ENCODE results near the gene P2RX6.
A peak's percentile ranks its signal among the peaks of the same experiment; 100 is the strongest.

DNA sequence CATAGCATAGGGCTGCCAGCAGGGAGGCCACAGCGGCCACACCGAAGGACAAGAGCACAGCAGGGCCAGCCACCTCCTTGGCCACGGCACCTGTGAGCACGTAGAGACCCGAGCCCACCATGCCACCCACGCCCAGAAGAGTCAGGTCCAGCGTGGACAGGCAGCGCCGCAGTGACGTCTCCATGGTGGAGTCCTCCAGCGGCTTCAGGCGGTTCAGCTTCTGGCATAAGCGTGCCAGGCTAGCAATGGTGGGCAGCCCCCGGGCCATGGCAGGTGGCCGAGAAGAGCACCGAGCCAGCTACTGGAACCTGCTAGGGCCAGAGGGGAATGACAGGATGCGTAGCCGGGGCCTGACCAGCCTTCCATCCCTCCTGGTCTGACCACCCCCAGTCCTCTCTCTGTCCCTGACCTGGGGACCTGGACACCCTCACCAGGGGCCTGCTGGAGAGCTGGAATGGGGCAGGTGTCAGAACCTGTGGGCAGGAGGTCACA is 16.6 kb downstream of the P2RX6 start:
- TF ChIP-seq ZFX (CRISPR knock-in tag; IDR thresholded peaks at IDR 0.05) (no peak), CTCF (IDR thresholded peaks at IDR 0.05 in 2 of 3, conservative IDR thresholded peaks at IDR 0.05 in 1 of 3; ENCODE audit: insufficient read depth in 2 of 3, low read depth in 1 of 3, low read length in 3 of 3) (no peak), NR2C2 (CRISPR knock-in tag; IDR thresholded peaks at IDR 0.05) (no peak), NR2C2 (tag; IDR thresholded peaks at IDR 0.05) (no peak), EZH2 (IDR thresholded peaks at IDR 0.05; ENCODE audit: borderline replicate concordance, low read depth, low read length) (no peak), SNIP1 (IDR thresholded peaks at IDR 0.05; ENCODE audit: low read depth) (no peak), JUN (IDR thresholded peaks at IDR 0.05; ENCODE audit: borderline replicate concordance, low read depth, low read length) (no peak), JUN (CRISPR knock-in tag; IDR thresholded peaks at IDR 0.05; ENCODE audit: borderline replicate concordance) (no peak), SIN3B (IDR thresholded peaks at IDR 0.05; ENCODE audit: low read depth) (no peak), POLR2A (conservative IDR thresholded peaks at IDR 0.05) (no peak), ELK1 (CRISPR knock-in tag; IDR thresholded peaks at IDR 0.05) (no peak)
- TF ChIP-seq, protein P1, sequence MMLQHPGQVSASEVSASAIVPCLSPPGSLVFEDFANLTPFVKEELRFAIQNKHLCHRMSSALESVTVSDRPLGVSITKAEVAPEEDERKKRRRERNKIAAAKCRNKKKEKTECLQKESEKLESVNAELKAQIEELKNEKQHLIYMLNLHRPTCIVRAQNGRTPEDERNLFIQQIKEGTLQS (IDR thresholded peaks at IDR 0.05): no peak
- TF ChIP-seq, protein P1 (CRISPR knock-in tag; conservative IDR thresholded peaks at IDR 0.05): no peak
- TF ChIP-seq, protein P2, sequence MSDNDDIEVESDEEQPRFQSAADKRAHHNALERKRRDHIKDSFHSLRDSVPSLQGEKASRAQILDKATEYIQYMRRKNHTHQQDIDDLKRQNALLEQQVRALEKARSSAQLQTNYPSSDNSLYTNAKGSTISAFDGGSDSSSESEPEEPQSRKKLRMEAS (CRISPR knock-in tag; IDR thresholded peaks at IDR 0.05): no peak
- TF ChIP-seq, protein P3, sequence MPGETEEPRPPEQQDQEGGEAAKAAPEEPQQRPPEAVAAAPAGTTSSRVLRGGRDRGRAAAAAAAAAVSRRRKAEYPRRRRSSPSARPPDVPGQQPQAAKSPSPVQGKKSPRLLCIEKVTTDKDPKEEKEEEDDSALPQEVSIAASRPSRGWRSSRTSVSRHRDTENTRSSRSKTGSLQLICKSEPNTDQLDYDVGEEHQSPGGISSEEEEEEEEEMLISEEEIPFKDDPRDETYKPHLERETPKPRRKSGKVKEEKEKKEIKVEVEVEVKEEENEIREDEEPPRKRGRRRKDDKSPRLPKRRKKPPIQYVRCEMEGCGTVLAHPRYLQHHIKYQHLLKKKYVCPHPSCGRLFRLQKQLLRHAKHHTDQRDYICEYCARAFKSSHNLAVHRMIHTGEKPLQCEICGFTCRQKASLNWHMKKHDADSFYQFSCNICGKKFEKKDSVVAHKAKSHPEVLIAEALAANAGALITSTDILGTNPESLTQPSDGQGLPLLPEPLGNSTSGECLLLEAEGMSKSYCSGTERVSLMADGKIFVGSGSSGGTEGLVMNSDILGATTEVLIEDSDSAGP (CRISPR knock-in tag; IDR thresholded peaks at IDR 0.05): 0 out of 2 replicates have a peak, but pooled peaks have one; percentile 59

All from K562 (cell line).